Measurements from ENCODE around the gene SLC9A9. TPM values are rescaled to one million over a fixed set of nuclear protein-coding genes. Genes with fewer than 3 reads are reported as not detected.

The SLC9A9 gene
- total RNA-seq, 4 donors from 2014 or later, result 2.1 to 40.4 (median 7.2) TPM

GRCh38 chr3:143356839-143357238, 491.4 kb downstream of the SLC9A9 start:
- H3K36me3 ChIP-seq, result no peaks in the 10 kb centered on the region
- H3K9me3 ChIP-seq, result no peaks in the 10 kb centered on the region
- H3K4me1 ChIP-seq, result no peaks in the 10 kb centered on the region
- DNase-seq, result no peak
- no peaks in the 10 kb centered on the region for H3K27me3 ChIP-seq
- TF ChIP-seq POLR2A (IDR thresholded peaks at IDR 0.05) (no peak), CTCF (IDR thresholded peaks at IDR 0.05) (no peak)
- H3K4me3 ChIP-seq, result no peak overlapping the region
- H3K27ac ChIP-seq, result no peak overlapping the region

- no peak overlapping the region for H3K4me3 ChIP-seq
- no peaks in the 10 kb centered on the region for H3K36me3 ChIP-seq
- no peaks in the 10 kb centered on the region for H3K4me1 ChIP-seq
- DNase-seq, result no peak
- no peaks in the 10 kb centered on the region for H3K27me3 ChIP-seq
- TF ChIP-seq CTCF (IDR thresholded peaks at IDR 0.05), result no peak
- no peak for TF ChIP-seq POLR2A (IDR thresholded peaks at IDR 0.05)
- H3K27ac ChIP-seq, result no peak overlapping the region
- H3K9me3 ChIP-seq, result no peaks in the 10 kb centered on the region
Measured at GRCh38 chr3:143354342-143354741, 493.9 kb downstream of the SLC9A9 start.

- Histone ChIP-seq H3K4me1 (no peaks in the 10 kb centered on the region), H3K9me3 (no peaks in the 10 kb centered on the region), H3K27ac (no peak overlapping the region), H3K4me3 (no peak overlapping the region), H3K36me3 (no peaks in the 10 kb centered on the region), H3K27me3 (no peaks in the 10 kb centered on the region)
- TF ChIP-seq CTCF (IDR thresholded peaks at IDR 0.05) (no peak), POLR2A (IDR thresholded peaks at IDR 0.05) (no peak)
- no peak for DNase-seq
Measured at GRCh38 chr3:143352850-143353550, 495.3 kb downstream of the SLC9A9 start.

GRCh38 chr3:143351895-143352608, 496.2 kb downstream of the SLC9A9 start:
- Histone ChIP-seq H3K4me1 (no peaks in the 10 kb centered on the region), H3K27me3 (no peaks in the 10 kb centered on the region), H3K36me3 (no peaks in the 10 kb centered on the region), H3K27ac (no peak overlapping the region), H3K4me3 (no peak overlapping the region), H3K9me3 (no peaks in the 10 kb centered on the region)
- no peak for DNase-seq
- TF ChIP-seq CTCF (IDR thresholded peaks at IDR 0.05) (no peak), POLR2A (IDR thresholded peaks at IDR 0.05) (no peak)

- no peak for DNase-seq
- Histone ChIP-seq H3K4me3 (no peak overlapping the region), H3K27ac (no peak overlapping the region), H3K4me1 (no peaks in the 10 kb centered on the region), H3K27me3 (no peaks in the 10 kb centered on the region), H3K9me3 (no peaks in the 10 kb centered on the region), H3K36me3 (no peaks in the 10 kb centered on the region)
- TF ChIP-seq POLR2A (IDR thresholded peaks at IDR 0.05), result no peak
- TF ChIP-seq CTCF (IDR thresholded peaks at IDR 0.05), result no peak
Measured at GRCh38 chr3:143351354-143351753, 496.9 kb downstream of the SLC9A9 start.
